Measurements from ENCODE around the gene SEC62.
A peak's percentile ranks its signal among the peaks of the same experiment; 100 is the strongest.

The SEC62 gene

GRCh38 chr3:170023165-170023564, 56.6 kb downstream of the SEC62 start:
- no peak overlapping the region for H3K9ac ChIP-seq (ENCODE audit: low read depth, low read length)
- H4K20me1 ChIP-seq (ENCODE audit: insufficient read depth, low read length) = no peaks in the 10 kb centered on the region
- no peaks in the 10 kb centered on the region for H3K9me3 ChIP-seq (ENCODE audit: insufficient read depth, low read length, severe bottlenecking)
- H3K79me2 ChIP-seq (ENCODE audit: insufficient read depth, low read length) = no peaks in the 10 kb centered on the region
- peaks cover 10% of the 10 kb centered on the region for H3K4me1 ChIP-seq (ENCODE audit: insufficient read depth, low read length)
- H3K4me3 ChIP-seq (ENCODE audit: low read depth in 1 of 2, low read length in 2 of 2) = no peak overlapping the region
- H3K27me3 ChIP-seq (ENCODE audit: insufficient read depth, low read length, poor library complexity) = no peaks in the 10 kb centered on the region
- no peak for ATAC-seq (ENCODE audit: insufficient read depth, low read depth)
- H3K36me3 ChIP-seq (ENCODE audit: insufficient read depth, low read length) = no peaks in the 10 kb centered on the region
- no peak overlapping the region for H3K27ac ChIP-seq (ENCODE audit: low read length)
- no peak overlapping the region for H2AFZ ChIP-seq (ENCODE audit: low read depth, low read length)
- DNase-seq = no peak
- TF ChIP-seq EZH2 (IDR thresholded peaks at IDR 0.05; ENCODE audit: borderline replicate concordance, low read depth, low read length, severe bottlenecking) = no peak
- TF ChIP-seq, protein P1, sequence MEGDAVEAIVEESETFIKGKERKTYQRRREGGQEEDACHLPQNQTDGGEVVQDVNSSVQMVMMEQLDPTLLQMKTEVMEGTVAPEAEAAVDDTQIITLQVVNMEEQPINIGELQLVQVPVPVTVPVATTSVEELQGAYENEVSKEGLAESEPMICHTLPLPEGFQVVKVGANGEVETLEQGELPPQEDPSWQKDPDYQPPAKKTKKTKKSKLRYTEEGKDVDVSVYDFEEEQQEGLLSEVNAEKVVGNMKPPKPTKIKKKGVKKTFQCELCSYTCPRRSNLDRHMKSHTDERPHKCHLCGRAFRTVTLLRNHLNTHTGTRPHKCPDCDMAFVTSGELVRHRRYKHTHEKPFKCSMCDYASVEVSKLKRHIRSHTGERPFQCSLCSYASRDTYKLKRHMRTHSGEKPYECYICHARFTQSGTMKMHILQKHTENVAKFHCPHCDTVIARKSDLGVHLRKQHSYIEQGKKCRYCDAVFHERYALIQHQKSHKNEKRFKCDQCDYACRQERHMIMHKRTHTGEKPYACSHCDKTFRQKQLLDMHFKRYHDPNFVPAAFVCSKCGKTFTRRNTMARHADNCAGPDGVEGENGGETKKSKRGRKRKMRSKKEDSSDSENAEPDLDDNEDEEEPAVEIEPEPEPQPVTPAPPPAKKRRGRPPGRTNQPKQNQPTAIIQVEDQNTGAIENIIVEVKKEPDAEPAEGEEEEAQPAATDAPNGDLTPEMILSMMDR (IDR thresholded peaks at IDR 0.05; ENCODE audit: borderline replicate concordance, extremely low read depth, low read length, poor library complexity, severe bottlenecking) = no peak
- no peak overlapping the region for H3K4me2 ChIP-seq (ENCODE audit: insufficient read depth, low read length)

- ATAC-seq (ENCODE audit: insufficient read depth, low read depth) (no peak), DNase-seq (no peak)
- H3K4me3 ChIP-seq (ENCODE audit: low read depth in 1 of 2, low read length in 2 of 2) = no peak overlapping the region
- H3K27ac ChIP-seq (ENCODE audit: low read length) = no peak overlapping the region
- H4K20me1 ChIP-seq (ENCODE audit: insufficient read depth, low read length) = no peaks in the 10 kb centered on the region
- no peaks in the 10 kb centered on the region for H3K79me2 ChIP-seq (ENCODE audit: insufficient read depth, low read length)
- H3K4me2 ChIP-seq (ENCODE audit: insufficient read depth, low read length) = no peak overlapping the region
- H3K27me3 ChIP-seq (ENCODE audit: insufficient read depth, low read length, poor library complexity) = no peaks in the 10 kb centered on the region
- no peak overlapping the region for H2AFZ ChIP-seq (ENCODE audit: low read depth, low read length)
- TF ChIP-seq EZH2 (IDR thresholded peaks at IDR 0.05; ENCODE audit: borderline replicate concordance, low read depth, low read length, severe bottlenecking) = no peak
- TF ChIP-seq, protein P1 (IDR thresholded peaks at IDR 0.05; ENCODE audit: borderline replicate concordance, extremely low read depth, low read length, poor library complexity, severe bottlenecking) = no peak
- no peaks in the 10 kb centered on the region for H3K9me3 ChIP-seq (ENCODE audit: insufficient read depth, low read length, severe bottlenecking)
- no peaks in the 10 kb centered on the region for H3K36me3 ChIP-seq (ENCODE audit: insufficient read depth, low read length)
- no peak overlapping the region for H3K9ac ChIP-seq (ENCODE audit: low read depth, low read length)
- H3K4me1 ChIP-seq (ENCODE audit: insufficient read depth, low read length) = peaks cover 10% of the 10 kb centered on the region
These were observed 58.0 kb downstream of the SEC62 start for GRCh38 chr3:170024581-170024980.

GRCh38 chr3:170027233-170028102, 60.9 kb downstream of the SEC62 start:
- no peaks in the 10 kb centered on the region for H4K20me1 ChIP-seq (ENCODE audit: insufficient read depth, low read length)
- no peaks in the 10 kb centered on the region for H3K79me2 ChIP-seq (ENCODE audit: insufficient read depth, low read length)
- no peak overlapping the region for H3K4me2 ChIP-seq (ENCODE audit: insufficient read depth, low read length)
- no peaks in the 10 kb centered on the region for H3K36me3 ChIP-seq (ENCODE audit: insufficient read depth, low read length)
- peak; percentile 35 for ATAC-seq (ENCODE audit: insufficient read depth, low read depth)
- H3K4me1 ChIP-seq (ENCODE audit: insufficient read depth, low read length) = peaks cover 32% of the 10 kb centered on the region
- H3K4me3 ChIP-seq (ENCODE audit: low read depth in 1 of 2, low read length in 2 of 2) = no peak overlapping the region
- H2AFZ ChIP-seq (ENCODE audit: low read depth, low read length) = 0 out of 2 replicates have a peak overlapping the region, but pooled peaks have one; percentile 23
- DNase-seq = peak; percentile 27
- H3K27me3 ChIP-seq (ENCODE audit: insufficient read depth, low read length, poor library complexity) = no peaks in the 10 kb centered on the region
- no peak for TF ChIP-seq EZH2 (IDR thresholded peaks at IDR 0.05; ENCODE audit: borderline replicate concordance, low read depth, low read length, severe bottlenecking)
- TF ChIP-seq, protein P1 (IDR thresholded peaks at IDR 0.05; ENCODE audit: borderline replicate concordance, extremely low read depth, low read length, poor library complexity, severe bottlenecking) = no peak
- peak overlapping the region; percentile 42 for H3K27ac ChIP-seq (ENCODE audit: low read length)
- no peaks in the 10 kb centered on the region for H3K9me3 ChIP-seq (ENCODE audit: insufficient read depth, low read length, severe bottlenecking)
- H3K9ac ChIP-seq (ENCODE audit: low read depth, low read length) = no peak overlapping the region

Measured in DND-41 (cell line).